SJCRH30 (cell line): ENCODE data around the gene MGAT5B. TPM values are rescaled to one million over a fixed set of nuclear protein-coding genes. Genes with fewer than 3 reads are reported as not detected.

Source experiments
- DNase-seq, 2 experiments: peaks; one replicate each; pipeline ENCODE4 v3.0.0-alpha.2; 2015 to 2020
- H3K27ac ChIP-seq: fragments of 250-450 bp; sonication (Bioruptor Pico); 2 replicates; pipeline ENCODE4 v1.5.1; 2020; ENCODE audit warnings: mild to moderate bottlenecking, moderate library complexity
- H3K27me3 ChIP-seq: fragments of 250-450 bp; sonication (Bioruptor Pico); 2 replicates; pipeline ENCODE4 v1.5.1; 2020; ENCODE audit warnings: mild to moderate bottlenecking, moderate library complexity
- H3K36me3 ChIP-seq: fragments of 250-450 bp; sonication (Bioruptor Pico); 2 replicates; pipeline ENCODE4 v1.5.1; 2020; ENCODE audit warnings: mild to moderate bottlenecking, moderate library complexity
- H3K4me1 ChIP-seq: fragments of 250-450 bp; sonication (Bioruptor Pico); 2 replicates; pipeline ENCODE4 v1.5.1; 2020; ENCODE audit warnings: mild to moderate bottlenecking, moderate library complexity
- H3K4me3 ChIP-seq: fragments of 250-450 bp; sonication (Bioruptor Pico); 2 replicates; pipeline ENCODE4 v1.5.1; 2020; ENCODE audit warnings: mild to moderate bottlenecking, moderate library complexity
- H3K9me3 ChIP-seq: fragments of 250-450 bp; sonication (Bioruptor Pico); replicated peaks from 2 replicates; pipeline ENCODE4 v1.5.1; 2020; ENCODE audit warnings: mild to moderate bottlenecking, moderate library complexity
- total RNA-seq: library from RNA; depleted of rRNA; stranded (reverse); fragments of >200 nt; shearing (Covaris generic); gene quantifications from 2 replicates; pipeline ENCODE4 v1.2.3, GENCODE V29; 2014

MGAT5B gene
- total RNA-seq, 1 experiment from 2014 or later, result 1.2 TPM

GRCh38 chr17:76946772-76947135 is 78.5 kb downstream of the MGAT5B start:
- no peak for DNase-seq
- Histone ChIP-seq H3K9me3 (no peaks in the 10 kb centered on the region), H3K27ac (no peak overlapping the region), H3K4me3 (no peak overlapping the region), H3K27me3 (peaks cover 58% of the 10 kb centered on the region), H3K36me3 (no peaks in the 10 kb centered on the region), H3K4me1 (no peaks in the 10 kb centered on the region)

DNA sequence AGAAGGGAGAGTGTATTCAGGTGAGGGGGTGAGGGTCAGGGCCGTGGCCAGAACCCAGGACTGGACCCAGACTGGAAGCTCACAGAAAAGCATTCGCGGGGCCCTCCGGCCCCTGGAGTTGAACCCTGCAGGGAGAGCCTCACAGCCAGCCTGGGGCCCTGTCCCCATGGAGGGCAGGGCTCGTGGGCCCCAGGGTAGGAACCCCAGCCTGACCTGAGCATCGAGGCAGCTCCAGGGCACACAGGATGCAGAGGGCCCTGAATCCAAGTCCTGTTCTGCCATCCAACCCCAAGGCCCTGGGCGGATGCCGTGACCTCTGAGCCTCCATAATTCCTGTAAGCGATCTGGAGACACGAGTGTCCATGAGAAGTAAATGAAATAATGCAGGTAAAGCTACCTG is 79.1 kb downstream of the MGAT5B start:
- no peak for DNase-seq
- no peaks in the 10 kb centered on the region for H3K36me3 ChIP-seq

DNA sequence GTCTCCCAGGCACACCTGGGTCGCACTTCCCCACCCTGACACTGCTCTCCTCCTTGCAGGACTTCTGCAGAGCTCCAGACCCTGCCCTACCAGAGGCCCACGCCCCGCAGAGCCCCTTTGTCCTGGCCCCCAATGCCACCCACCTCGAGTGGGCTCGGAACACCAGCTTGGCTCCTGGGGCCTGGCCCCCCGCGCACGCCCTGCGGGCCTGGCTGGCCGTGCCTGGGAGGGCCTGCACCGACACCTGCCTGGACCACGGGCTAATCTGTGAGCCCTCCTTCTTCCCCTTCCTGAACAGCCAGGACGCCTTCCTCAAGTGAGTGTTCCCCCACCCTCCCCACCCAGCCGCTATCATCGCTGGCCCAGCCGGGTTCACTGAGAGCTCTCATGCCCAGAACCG is 79.6 kb downstream of the MGAT5B start:
- no peaks in the 10 kb centered on the region for H3K36me3 ChIP-seq

More for the DNA sequence above, 79.1 kb downstream of the MGAT5B start:
- Histone ChIP-seq H3K4me1 (no peaks in the 10 kb centered on the region), H3K4me3 (no peak overlapping the region), H3K27me3 (peaks cover 54% of the 10 kb centered on the region), H3K27ac (no peak overlapping the region), H3K9me3 (no peaks in the 10 kb centered on the region)

GRCh38 chr17:76948301-76948700 is 80.1 kb downstream of the MGAT5B start:
- no peak for DNase-seq
- Histone ChIP-seq H3K4me3 (no peak overlapping the region), H3K9me3 (no peaks in the 10 kb centered on the region), H3K4me1 (no peaks in the 10 kb centered on the region), H3K36me3 (no peaks in the 10 kb centered on the region), H3K27me3 (peaks cover 52% of the 10 kb centered on the region), H3K27ac (no peak overlapping the region)

More for the DNA sequence above, 79.6 kb downstream of the MGAT5B start:
- H3K27me3 ChIP-seq, result peaks cover 52% of the 10 kb centered on the region
- no peak overlapping the region for H3K27ac ChIP-seq
- no peak overlapping the region for H3K4me3 ChIP-seq
- H3K9me3 ChIP-seq, result no peaks in the 10 kb centered on the region
- no peaks in the 10 kb centered on the region for H3K4me1 ChIP-seq
- no peak for DNase-seq

DNA sequence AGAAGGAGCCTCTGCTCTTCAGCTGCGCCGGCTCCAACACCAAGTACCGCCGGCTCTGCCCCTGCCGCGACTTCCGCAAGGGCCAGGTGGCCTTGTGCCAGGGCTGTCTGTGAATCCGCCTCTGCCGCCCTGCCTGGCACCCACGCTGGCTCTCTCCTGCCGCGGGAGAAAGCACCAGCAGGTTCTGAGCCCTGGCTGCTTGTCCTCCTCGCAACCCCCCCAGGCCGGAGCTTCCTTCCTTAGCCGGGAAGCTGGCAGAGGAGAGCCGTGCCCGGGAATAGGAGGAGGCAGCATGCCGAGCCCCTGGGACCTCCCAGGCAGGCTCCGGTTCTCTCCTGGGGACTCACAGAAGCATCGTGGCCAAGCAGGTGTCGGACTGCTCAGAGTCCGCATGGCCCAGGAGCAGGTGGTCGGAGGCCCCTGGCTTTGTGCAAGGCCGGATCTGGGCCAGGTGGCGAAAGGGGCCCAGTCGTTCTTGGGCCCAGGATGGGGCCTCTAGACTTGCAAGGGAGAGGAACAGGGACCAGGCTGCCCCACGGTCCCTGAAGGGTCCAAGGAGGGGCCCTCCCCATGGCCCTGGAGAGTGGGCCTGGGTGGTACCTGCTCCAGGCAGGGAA is 80.6 kb downstream of the MGAT5B start:
- Histone ChIP-seq H3K36me3 (no peaks in the 10 kb centered on the region), H3K9me3 (no peaks in the 10 kb centered on the region), H3K27me3 (peaks cover 52% of the 10 kb centered on the region), H3K4me3 (no peak overlapping the region), H3K27ac (no peak overlapping the region), H3K4me1 (no peaks in the 10 kb centered on the region)
- DNase-seq, result no peak

GRCh38 chr17:76949913-76950695 is 81.9 kb downstream of the MGAT5B start:
- Histone ChIP-seq H3K4me1 (no peaks in the 10 kb centered on the region), H3K36me3 (no peaks in the 10 kb centered on the region), H3K9me3 (no peaks in the 10 kb centered on the region), H3K4me3 (no peak overlapping the region), H3K27me3 (peaks cover 44% of the 10 kb centered on the region), H3K27ac (no peak overlapping the region)
- DNase-seq, result no peak

DNA sequence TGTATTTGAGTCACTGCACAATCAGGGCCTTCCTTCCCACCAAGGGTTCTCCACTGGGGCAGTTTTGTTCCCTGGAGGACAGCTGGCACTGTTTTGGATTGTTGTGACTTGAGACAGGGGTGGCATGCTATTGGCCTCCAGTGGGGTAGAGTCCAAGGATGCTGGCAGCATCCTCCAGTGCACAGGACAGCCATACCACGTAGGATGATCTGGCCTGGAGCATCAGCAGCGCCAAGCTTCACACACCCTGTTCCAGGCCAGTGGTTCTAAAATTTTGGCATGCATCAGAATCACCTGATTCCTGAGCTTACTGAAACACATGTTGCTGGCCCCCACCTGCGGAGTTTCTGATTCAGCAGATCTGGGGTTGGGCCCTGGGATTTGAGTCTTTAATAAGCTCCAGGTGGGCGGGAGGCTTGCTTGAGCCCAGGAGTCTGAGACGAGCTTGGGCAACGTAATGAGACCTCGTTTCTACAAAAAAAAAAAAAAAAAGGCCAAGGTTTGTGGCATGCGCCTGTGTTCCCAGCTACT is 83.2 kb downstream of the MGAT5B start:
- Histone ChIP-seq H3K27me3 (peaks cover 49% of the 10 kb centered on the region), H3K4me3 (no peak overlapping the region), H3K9me3 (no peaks in the 10 kb centered on the region), H3K27ac (no peak overlapping the region), H3K36me3 (no peaks in the 10 kb centered on the region), H3K4me1 (no peaks in the 10 kb centered on the region)
- no peak for DNase-seq

DNA sequence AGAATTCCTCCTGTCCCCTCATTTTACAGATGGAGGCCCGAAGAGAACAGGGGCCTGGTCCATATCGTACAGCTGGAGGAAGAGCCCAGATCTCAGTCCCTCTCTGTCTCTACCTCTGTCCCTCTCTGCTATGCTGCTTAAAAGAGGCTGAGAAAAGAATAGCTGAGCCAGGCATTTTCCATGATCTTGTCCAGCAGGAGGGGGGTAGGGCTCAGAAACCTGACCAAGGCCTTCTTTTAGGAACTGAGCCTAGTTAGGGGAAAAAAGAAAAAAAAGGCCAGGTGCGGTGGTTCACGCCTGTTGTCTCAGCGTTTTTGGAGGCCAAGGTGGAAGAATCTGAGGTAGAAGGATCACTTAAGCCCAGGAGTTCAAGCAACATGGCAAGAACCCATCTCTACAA is 84.2 kb downstream of the MGAT5B start:
- H3K27ac ChIP-seq, result no peak overlapping the region
- no peaks in the 10 kb centered on the region for H3K36me3 ChIP-seq
- peaks cover 51% of the 10 kb centered on the region for H3K27me3 ChIP-seq

DNA sequence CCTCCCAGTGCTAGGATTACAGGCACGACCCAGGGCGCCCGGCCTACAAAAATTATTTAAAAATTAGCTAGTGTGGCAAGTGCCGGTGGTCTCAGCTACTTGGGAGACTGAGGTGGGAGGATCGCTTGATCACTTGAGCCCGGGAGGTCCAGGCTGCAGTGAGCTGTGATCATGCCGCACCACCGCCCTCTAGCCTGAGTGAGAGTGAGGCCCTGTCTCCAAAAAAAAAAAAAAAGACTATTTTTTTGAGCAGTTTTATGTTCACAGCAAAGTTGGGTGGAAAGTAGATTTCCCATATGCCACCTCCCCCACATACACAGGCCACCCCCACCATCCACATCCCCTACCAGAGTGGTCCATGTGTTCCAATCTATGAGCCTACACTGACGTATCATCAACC is 84.9 kb downstream of the MGAT5B start:
- H3K4me3 ChIP-seq, result no peak overlapping the region
- H3K4me1 ChIP-seq, result no peaks in the 10 kb centered on the region
- H3K27ac ChIP-seq, result no peak overlapping the region
- peaks cover 53% of the 10 kb centered on the region for H3K27me3 ChIP-seq
- no peaks in the 10 kb centered on the region for H3K9me3 ChIP-seq
- DNase-seq, result no peak
- H3K36me3 ChIP-seq, result no peaks in the 10 kb centered on the region

More for the DNA sequence above, 84.2 kb downstream of the MGAT5B start:
- Histone ChIP-seq H3K4me3 (no peak overlapping the region), H3K9me3 (no peaks in the 10 kb centered on the region), H3K4me1 (no peaks in the 10 kb centered on the region)
- no peak for DNase-seq

- peaks cover 49% of the 10 kb centered on the region for H3K27me3 ChIP-seq
- no peaks in the 10 kb centered on the region for H3K36me3 ChIP-seq
- DNase-seq, result no peak
- H3K4me1 ChIP-seq, result no peaks in the 10 kb centered on the region
- H3K9me3 ChIP-seq, result no peaks in the 10 kb centered on the region
- no peak overlapping the region for H3K27ac ChIP-seq
- H3K4me3 ChIP-seq, result no peak overlapping the region
Measured at GRCh38 chr17:76953946-76954345, 85.7 kb downstream of the MGAT5B start.

DNA sequence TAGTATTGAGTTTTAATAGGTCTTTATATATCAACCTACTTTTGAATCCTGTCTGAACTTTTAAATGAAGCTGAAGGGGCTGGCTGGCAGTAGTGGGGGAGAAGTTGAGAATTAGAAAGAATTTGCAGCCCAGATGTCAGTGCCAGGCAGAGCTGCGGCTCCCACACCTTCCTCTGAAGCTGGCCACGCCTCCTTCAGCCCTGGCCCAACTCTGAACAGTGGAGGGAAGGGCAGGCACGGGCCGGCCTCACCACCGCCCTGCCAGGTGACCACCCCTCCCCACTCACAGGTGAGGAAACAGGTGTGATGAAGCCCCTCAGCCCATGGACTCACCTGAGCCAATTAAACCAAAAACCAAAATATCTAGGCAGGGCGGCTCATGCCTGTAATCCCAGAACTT is 87.0 kb downstream of the MGAT5B start:
- H3K4me1 ChIP-seq, result no peaks in the 10 kb centered on the region
- H3K27me3 ChIP-seq, result peaks cover 48% of the 10 kb centered on the region
- no peak for DNase-seq
- H3K4me3 ChIP-seq, result no peak overlapping the region
- H3K27ac ChIP-seq, result no peak overlapping the region
- no peaks in the 10 kb centered on the region for H3K36me3 ChIP-seq
- no peaks in the 10 kb centered on the region for H3K9me3 ChIP-seq

DNA sequence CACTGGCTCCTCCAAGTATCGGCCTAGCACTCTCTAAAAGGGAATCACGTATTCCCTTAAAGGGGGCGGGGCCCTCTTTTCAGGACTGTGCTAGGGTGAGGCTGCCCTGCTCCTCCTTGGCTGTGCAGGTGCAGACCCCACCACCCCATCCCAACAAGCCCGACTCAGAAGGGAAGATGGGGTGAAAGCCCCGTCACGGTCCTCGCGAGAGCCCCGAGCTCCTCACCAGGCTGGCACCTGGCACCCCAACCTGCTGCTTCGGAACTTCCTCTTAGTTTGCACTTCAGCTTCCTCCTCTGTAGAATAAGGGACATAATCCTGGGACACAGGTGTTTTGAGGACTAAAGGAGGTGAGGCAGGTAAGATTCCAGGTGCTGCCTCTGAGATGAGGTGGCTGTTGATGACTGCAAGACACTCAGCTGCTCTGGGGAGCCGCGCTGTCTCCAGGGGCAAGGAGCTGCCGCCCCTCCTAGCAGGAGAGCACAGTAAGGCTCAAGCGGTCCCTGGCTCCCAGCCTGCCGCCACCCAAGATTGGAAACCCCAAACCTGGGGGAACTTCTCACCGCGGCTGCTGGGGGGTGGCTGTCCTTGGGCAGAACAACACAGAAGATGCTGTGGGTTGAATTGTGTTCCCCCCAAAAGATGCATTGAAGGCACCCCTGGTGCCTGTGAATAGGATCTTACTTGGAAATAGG is 88.8 kb downstream of the MGAT5B start:
- H3K27me3 ChIP-seq, result peaks cover 40% of the 10 kb centered on the region
- H3K9me3 ChIP-seq, result no peaks in the 10 kb centered on the region
- H3K4me1 ChIP-seq, result no peaks in the 10 kb centered on the region
- no peaks in the 10 kb centered on the region for H3K36me3 ChIP-seq
- H3K27ac ChIP-seq, result no peak overlapping the region
- no peak for DNase-seq
- no peak overlapping the region for H3K4me3 ChIP-seq

DNA sequence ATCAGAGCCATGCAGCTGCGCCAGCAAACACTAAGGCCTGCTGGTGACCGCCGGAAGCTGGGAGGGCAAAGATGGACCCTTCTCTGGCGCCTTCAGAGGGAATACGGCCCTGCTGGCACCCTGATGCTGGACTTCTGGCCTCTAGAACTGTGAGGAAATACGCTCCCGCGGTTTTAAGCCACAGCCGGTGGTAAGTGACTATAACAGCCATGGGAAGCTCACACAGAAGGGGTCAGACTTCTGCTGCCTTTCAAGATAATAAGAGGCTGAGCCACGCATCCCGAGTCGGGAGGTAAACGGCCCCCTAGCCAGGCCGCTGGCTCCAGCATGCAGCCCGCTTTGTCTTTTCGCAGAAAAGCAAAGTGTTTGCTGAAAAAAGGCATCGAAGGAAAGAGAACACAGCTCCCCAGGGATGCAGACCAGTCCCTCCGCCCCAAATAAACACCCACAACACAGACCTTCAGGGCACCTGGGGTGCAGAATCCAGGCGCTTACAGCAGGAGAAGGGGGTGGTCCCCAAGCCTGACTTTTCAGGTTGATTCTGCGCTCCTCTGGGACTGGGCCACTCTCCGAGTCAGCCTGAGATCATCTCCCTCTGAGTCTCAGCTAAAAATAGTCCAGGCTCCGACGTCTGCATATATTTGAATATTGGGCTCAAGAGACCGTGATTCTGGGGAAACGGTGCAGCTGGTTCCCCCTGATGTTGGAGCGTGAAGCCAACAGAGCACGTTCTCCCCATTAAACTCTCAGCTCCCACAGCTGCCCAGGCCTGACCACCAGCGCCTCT is 89.7 kb downstream of the MGAT5B start:
- H3K27me3 ChIP-seq, result peaks cover 48% of the 10 kb centered on the region
- no peak overlapping the region for H3K4me3 ChIP-seq
- H3K4me1 ChIP-seq, result no peaks in the 10 kb centered on the region
- H3K27ac ChIP-seq, result no peak overlapping the region
- DNase-seq, result no peak
- H3K9me3 ChIP-seq, result no peaks in the 10 kb centered on the region
- H3K36me3 ChIP-seq, result no peaks in the 10 kb centered on the region

DNA sequence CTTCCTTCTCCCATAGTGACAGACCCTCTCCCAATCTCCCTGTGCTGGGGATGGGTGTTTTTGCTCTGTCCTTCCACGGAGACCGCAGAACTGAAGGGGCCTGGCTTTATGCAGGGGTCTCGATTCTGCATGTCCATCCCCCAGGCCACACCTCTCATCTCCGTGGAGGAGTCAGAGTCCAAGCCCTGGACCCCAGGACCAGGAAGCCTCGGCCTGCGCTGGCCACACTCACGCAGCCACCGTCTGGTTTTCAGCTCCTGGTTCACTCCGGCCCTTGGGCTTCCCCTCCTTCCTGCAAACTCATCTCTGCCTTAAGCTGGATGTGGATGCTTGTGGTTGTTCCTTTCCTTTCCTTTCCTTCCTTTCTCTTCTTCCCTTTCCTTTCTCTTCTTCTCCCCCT is 90.8 kb downstream of the MGAT5B start:
- H3K36me3 ChIP-seq, result no peaks in the 10 kb centered on the region
- H3K27ac ChIP-seq, result no peak overlapping the region
- no peaks in the 10 kb centered on the region for H3K4me1 ChIP-seq
- no peak overlapping the region for H3K4me3 ChIP-seq
- DNase-seq, result no peak
- H3K27me3 ChIP-seq, result peaks cover 56% of the 10 kb centered on the region
- no peaks in the 10 kb centered on the region for H3K9me3 ChIP-seq
